Middle frontal gyrus (tissue), 1 donor: ENCODE measurements around the gene FAM131C.
"Not testable (repeated sequence)": the region's sequence is repeated elsewhere in the genome, so short reads cannot be mapped to it uniquely, and the experiment has no call there.

Source experiments
- DNase-seq: peaks from one replicate; pipeline ENCODE4 v3.0.0-alpha.2; 2015; ENCODE audit warnings: low spot score; ENCODE audit errors: extremely low spot score

The FAM131C gene

GRCh38 chr1:16073490-16074119 is at the start of gene FAM131C:
FAM131C (minus strand) TSS chr1:16073651; CDS start chr1:16073442, 209 bp downstream.
- DNase-seq = no peak

GRCh38 chr1:16122916-16123315 is 49.5 kb upstream of the FAM131C start:
- no peak for DNase-seq

GRCh38 chr1:16122350-16122881 is 49.0 kb upstream of the FAM131C start:
- no peak for DNase-seq

- DNase-seq = no peak
These were observed 47.5 kb upstream of the FAM131C start for GRCh38 chr1:16120940-16121410.

- DNase-seq = no peak
These were observed 47.0 kb upstream of the FAM131C start for GRCh38 chr1:16120407-16120806.

- DNase-seq = no peak
These were observed 46.5 kb upstream of the FAM131C start for GRCh38 chr1:16119926-16120325.

- DNase-seq = no peak
These were observed 46.1 kb upstream of the FAM131C start for GRCh38 chr1:16119504-16119903.

- no peak for DNase-seq
These were observed 45.3 kb upstream of the FAM131C start for GRCh38 chr1:16118706-16119105.

GRCh38 chr1:16117936-16118335 is 44.5 kb upstream of the FAM131C start:
- no peak for DNase-seq

- no peak for DNase-seq
These were observed 43.9 kb upstream of the FAM131C start for GRCh38 chr1:16117369-16117768.

GRCh38 chr1:16116625-16117024 is 43.2 kb upstream of the FAM131C start:
- no peak for DNase-seq

GRCh38 chr1:16116002-16116401 is 42.6 kb upstream of the FAM131C start:
- no peak for DNase-seq

- no peak for DNase-seq
These were observed 42.1 kb upstream of the FAM131C start for GRCh38 chr1:16115468-16115983.

- DNase-seq = no peak
These were observed 41.3 kb upstream of the FAM131C start for GRCh38 chr1:16114527-16115467.

GRCh38 chr1:16112596-16113555 is 39.4 kb upstream of the FAM131C start:
- DNase-seq = no peak

GRCh38 chr1:16111771-16112595 is 38.5 kb upstream of the FAM131C start:
- DNase-seq = no peak

- no peak for DNase-seq
These were observed 37.4 kb upstream of the FAM131C start for GRCh38 chr1:16110884-16111283.

- no peak for DNase-seq
These were observed 37.0 kb upstream of the FAM131C start for GRCh38 chr1:16110456-16110855.

- no peak for DNase-seq
These were observed 36.1 kb upstream of the FAM131C start for GRCh38 chr1:16109571-16109970.

GRCh38 chr1:16107039-16107438 is 33.6 kb upstream of the FAM131C start:
- DNase-seq = not testable (repeated sequence)
